Neural crest cell (in vitro differentiated cells): Measurements from ENCODE around the gene OST4. TPM values are rescaled to one million over a fixed set of nuclear protein-coding genes. Genes with fewer than 3 reads are reported as not detected.

Experiments
- DNase-seq: peaks from one replicate; pipeline ENCODE4 v3.0.0; 2021; ENCODE audit warnings: low read depth, mixed read lengths, low spot score
- H3K27ac Mint-ChIP-seq: one replicate; pipeline ENCODE4 v1.8.0; 2021; ENCODE audit warnings: mild to moderate bottlenecking, mixed read lengths; ENCODE audit not compliant: unreplicated experiment
- H3K27me3 Mint-ChIP-seq: 2 replicates; pipeline ENCODE4 v1.8.0; 2021; ENCODE audit warnings: low read depth, mild to moderate bottlenecking, mixed read lengths
- H3K36me3 Mint-ChIP-seq: 2 replicates; pipeline ENCODE4 v1.8.0; 2021; ENCODE audit warnings: low read depth, mild to moderate bottlenecking, mixed read lengths
- H3K4me1 Mint-ChIP-seq: 2 replicates; pipeline ENCODE4 v1.8.0; 2021; ENCODE audit warnings: mixed read lengths
- H3K4me3 Mint-ChIP-seq: one replicate; pipeline ENCODE4 v1.8.0; 2021; ENCODE audit warnings: mild to moderate bottlenecking, mixed read lengths
- H3K9me3 Mint-ChIP-seq: 2 replicates; pipeline ENCODE4 v1.8.0; 2021; ENCODE audit warnings: mixed read lengths
- total RNA-seq: library from RNA; stranded (reverse); gene quantifications from 2 replicates; pipeline ENCODE4 v1.2.1, GENCODE V29; 2021
- TF ChIP-seq, protein P1 (sequence below): fragments of 200-600 bp; sonication (generic); conservative IDR thresholded peaks from 2 replicates; pipeline ENCODE4 v1.5.0; 2021; ENCODE audit warnings: antibody characterized with exemption, mild to moderate bottlenecking

Gene OST4
- total RNA-seq, 1 donor from 2014 or later = 232 TPM

DNA sequence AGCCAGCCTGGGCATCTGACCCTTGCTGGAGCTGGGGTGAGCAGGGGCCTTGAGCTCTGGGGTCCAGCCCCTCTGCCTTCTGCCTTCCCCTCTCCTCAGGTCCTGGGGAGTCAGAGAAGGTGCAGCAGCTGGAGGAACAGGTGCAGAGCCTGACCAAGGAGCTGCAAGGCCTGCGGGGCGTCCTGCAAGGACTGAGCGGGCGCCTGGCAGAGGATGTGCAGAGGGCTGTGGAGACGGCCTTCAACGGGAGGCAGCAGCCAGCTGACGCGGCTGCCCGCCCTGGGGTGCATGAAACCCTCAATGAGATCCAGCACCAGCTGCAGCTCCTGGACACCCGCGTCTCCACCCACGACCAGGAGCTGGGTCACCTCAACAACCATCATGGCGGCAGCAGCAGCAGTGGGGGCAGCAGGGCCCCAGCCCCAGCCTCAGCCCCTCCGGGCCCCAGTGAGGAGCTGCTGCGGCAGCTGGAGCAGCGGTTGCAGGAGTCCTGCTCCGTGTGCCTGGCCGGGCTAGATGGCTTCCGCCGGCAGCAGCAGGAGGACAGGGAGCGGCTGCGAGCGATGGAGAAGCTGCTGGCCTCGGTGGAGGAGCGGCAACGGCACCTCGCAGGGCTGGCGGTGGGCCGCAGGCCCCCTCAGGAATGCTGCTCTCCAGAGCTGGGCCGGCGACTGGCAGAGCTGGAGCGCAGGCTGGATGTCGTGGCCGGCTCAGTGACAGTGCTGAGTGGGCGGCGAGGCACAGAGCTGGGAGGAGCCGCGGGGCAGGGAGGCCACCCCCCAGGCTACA is 10.7 kb upstream of the OST4 start:
- DNase-seq = no peak
- H3K9me3 Mint-ChIP-seq = no peaks in the 10 kb centered on the region
- peaks cover 51% of the 10 kb centered on the region for H3K4me1 Mint-ChIP-seq
- no peaks in the 10 kb centered on the region for H3K36me3 Mint-ChIP-seq
- peaks cover 11% of the 10 kb centered on the region for H3K27me3 Mint-ChIP-seq
- TF ChIP-seq, protein P1, sequence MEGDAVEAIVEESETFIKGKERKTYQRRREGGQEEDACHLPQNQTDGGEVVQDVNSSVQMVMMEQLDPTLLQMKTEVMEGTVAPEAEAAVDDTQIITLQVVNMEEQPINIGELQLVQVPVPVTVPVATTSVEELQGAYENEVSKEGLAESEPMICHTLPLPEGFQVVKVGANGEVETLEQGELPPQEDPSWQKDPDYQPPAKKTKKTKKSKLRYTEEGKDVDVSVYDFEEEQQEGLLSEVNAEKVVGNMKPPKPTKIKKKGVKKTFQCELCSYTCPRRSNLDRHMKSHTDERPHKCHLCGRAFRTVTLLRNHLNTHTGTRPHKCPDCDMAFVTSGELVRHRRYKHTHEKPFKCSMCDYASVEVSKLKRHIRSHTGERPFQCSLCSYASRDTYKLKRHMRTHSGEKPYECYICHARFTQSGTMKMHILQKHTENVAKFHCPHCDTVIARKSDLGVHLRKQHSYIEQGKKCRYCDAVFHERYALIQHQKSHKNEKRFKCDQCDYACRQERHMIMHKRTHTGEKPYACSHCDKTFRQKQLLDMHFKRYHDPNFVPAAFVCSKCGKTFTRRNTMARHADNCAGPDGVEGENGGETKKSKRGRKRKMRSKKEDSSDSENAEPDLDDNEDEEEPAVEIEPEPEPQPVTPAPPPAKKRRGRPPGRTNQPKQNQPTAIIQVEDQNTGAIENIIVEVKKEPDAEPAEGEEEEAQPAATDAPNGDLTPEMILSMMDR = no peak
- H3K27ac Mint-ChIP-seq = no peak overlapping the region
- no peak overlapping the region for H3K4me3 Mint-ChIP-seq

- no peaks in the 10 kb centered on the region for H3K36me3 Mint-ChIP-seq
- H3K4me1 Mint-ChIP-seq = peaks cover 55% of the 10 kb centered on the region
- peaks cover 8% of the 10 kb centered on the region for H3K27me3 Mint-ChIP-seq
- TF ChIP-seq, protein P1 = no peak
- no peak for DNase-seq
- peak overlapping the region; percentile 85 for H3K27ac Mint-ChIP-seq
- H3K4me3 Mint-ChIP-seq = peak overlapping the region; percentile 82
- H3K9me3 Mint-ChIP-seq = no peaks in the 10 kb centered on the region
These were observed 9.1 kb upstream of the OST4 start for GRCh38 chr2:27080603-27080936.

- H3K27me3 Mint-ChIP-seq = peaks cover 4% of the 10 kb centered on the region
- no peaks in the 10 kb centered on the region for H3K9me3 Mint-ChIP-seq
- no peak for DNase-seq
- H3K36me3 Mint-ChIP-seq = no peaks in the 10 kb centered on the region
- TF ChIP-seq, protein P1 = no peak
- H3K4me1 Mint-ChIP-seq = peaks cover 50% of the 10 kb centered on the region
- H3K27ac Mint-ChIP-seq = peak overlapping the region; percentile 89
- peak overlapping the region; percentile 61 for H3K4me3 Mint-ChIP-seq
These were observed 8.7 kb upstream of the OST4 start for GRCh38 chr2:27080140-27080469.

DNA sequence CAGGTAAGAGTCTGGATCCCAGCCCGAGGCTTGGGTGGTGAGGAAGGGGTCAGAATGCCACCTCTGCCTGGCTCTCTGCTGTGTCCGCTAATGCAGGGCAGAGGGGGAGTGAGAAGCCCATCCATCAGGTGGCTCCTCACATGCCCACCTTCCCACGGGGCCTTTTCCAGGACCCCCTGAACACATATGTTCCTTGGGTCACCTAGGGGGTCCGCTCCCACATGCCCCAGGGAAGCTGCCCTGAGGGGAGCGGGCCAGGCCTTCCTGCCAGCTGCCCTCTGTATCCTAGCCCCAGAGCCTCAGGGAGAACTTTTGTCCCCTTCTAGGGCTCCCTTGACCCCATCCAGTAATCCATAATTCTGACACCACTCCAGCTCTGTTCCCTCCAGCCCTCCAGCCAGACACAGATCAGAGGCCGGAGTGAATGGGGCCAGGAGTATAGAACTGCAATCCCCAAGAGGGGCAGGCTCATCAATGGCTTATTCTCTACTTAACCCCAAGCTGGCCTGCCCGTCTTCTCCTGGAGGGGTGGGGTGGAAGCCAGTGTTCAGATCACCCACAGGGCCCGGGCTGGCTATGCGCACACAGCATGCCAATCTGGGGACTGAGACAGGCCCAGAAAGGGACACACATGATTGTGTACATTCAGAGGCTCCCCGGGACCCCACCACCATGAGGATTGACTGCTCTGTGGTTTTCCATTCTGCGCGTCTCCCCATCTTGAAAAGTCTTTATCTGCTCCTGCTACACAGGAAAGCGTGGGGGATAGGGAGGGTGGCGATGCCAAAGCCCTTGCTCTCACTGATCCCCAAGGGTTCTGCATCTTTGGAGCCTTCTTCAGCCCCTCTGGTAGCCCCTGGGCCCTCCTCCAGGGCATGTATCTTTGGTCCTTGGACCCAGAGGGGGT is 8.0 kb upstream of the OST4 start:
- Mint-ChIP-seq H3K4me1 (peaks cover 56% of the 10 kb centered on the region), H3K4me3 (peak overlapping the region; percentile 61), H3K36me3 (no peaks in the 10 kb centered on the region), H3K27ac (peak overlapping the region; percentile 89), H3K27me3 (peaks cover 3% of the 10 kb centered on the region), H3K9me3 (no peaks in the 10 kb centered on the region)
- no peak for DNase-seq
- TF ChIP-seq, protein P1 = no peak

DNA sequence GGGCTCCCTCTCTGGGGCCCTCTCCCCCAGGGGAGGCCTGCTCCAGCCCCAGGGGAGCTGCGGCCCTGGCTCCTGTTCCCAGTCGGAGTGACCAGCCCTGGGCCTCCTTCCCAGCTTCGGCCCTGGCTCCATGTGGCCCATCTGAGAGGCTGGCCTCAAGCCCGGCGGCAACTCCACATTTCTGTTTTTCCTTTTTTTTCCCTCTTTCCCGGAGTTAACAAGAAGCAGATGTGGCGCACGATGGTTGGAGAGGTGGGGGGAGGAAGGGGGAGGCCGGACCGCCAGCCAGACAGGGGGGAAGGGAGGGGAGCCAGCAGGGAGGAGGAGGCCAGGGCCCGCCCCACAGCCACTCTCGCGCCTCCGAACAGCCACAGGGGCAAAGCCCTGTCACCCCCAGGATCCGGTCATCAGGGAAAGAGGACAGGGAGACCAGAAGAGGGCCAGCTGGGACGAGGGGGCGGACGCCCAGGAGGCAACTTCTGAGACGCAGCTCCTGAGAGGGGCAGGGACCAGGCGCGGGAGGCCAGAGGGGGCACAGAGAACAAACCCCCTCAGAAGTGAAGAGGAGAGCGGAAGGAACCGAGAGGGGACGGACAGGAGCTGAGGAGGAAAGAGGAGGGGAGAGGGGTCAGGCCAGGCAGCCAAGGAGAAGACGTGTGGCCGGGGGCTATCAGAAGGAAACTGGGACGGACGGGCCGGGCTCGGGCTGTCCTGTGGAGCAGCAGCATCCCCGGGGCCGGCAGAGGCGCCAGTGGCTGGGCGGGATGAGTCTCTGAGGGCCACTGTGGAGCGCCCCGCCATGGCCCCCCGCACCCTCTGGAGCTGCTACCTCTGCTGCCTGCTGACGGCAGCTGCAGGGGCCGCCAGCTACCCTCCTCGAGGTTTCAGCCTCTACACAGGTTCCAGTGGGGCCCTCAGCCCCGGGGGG is 7.1 kb upstream of the OST4 start, which contains the start of gene EMILIN1:
EMILIN1 (plus strand) TSS at position 349 of the 928 bp plus-strand sequence; CDS start at position 800, 451 bp downstream.
- DNase-seq = peak; percentile 55
- H3K4me3 Mint-ChIP-seq = peak within 1 kb of the TSS; percentile 82
- peaks cover 3% of the 10 kb centered on the region for H3K27me3 Mint-ChIP-seq
- TF ChIP-seq, protein P1 = no peak
- no peaks in the 10 kb centered on the region for H3K9me3 Mint-ChIP-seq
- peaks cover 58% of the 10 kb centered on the region for H3K4me1 Mint-ChIP-seq
- peak within 1 kb of the TSS; percentile 90 for H3K27ac Mint-ChIP-seq
- H3K36me3 Mint-ChIP-seq = no peaks in the 10 kb centered on the region
